AG20443 (cell line): ENCODE measurements around the gene SH3GL1.

Experiments
- DNase-seq: peaks from one replicate; pipeline ENCODE4 v3.0.0; 2012; ENCODE audit warnings: low spot score, mixed read lengths

Gene SH3GL1

GRCh38 chr19:4313847-4314490, 86.4 kb downstream of the SH3GL1 start:
- DNase-seq: no peak
